Osteoblast (primary cell): ENCODE results near the gene RAET1L. TPM values are rescaled to one million over a fixed set of nuclear protein-coding genes. Genes with fewer than 3 reads are reported as not detected.
A peak's percentile ranks its signal among the peaks of the same experiment; 100 is the strongest.

ENCODE experiments used
- DNase-seq: peaks from one replicate; pipeline ENCODE4 v3.0.0; 2011; ENCODE audit warnings: low spot score, mixed read lengths; ENCODE audit not compliant: insufficient read length; ENCODE audit errors: missing footprints
- H2AFZ ChIP-seq: 2 replicates; pipeline ENCODE4 v1.6.0; 2011; ENCODE audit warnings: mild to moderate bottlenecking, low read length
- H3K27ac ChIP-seq: 2 replicates; pipeline ENCODE4 v1.5.1; 2011; ENCODE audit warnings: mild to moderate bottlenecking, low read depth, low read length, moderate library complexity
- H3K27me3 ChIP-seq: 2 replicates; pipeline ENCODE4 v1.6.0; 2012; ENCODE audit warnings: mild to moderate bottlenecking, control low read depth, inconsistent platforms, low read length, moderate library complexity; ENCODE audit not compliant: insufficient read depth
- H3K36me3 ChIP-seq: 2 replicates; pipeline ENCODE4 v1.5.1; 2011; ENCODE audit warnings: mild to moderate bottlenecking, low read length, control low read depth, moderate library complexity; ENCODE audit not compliant: insufficient read depth
- H3K4me1 ChIP-seq: 2 replicates; pipeline ENCODE4 v1.5.1; 2011; ENCODE audit warnings: mild to moderate bottlenecking, low read length, control low read depth, moderate library complexity; ENCODE audit not compliant: insufficient read depth
- H3K4me2 ChIP-seq: 2 replicates; pipeline ENCODE4 v1.6.0; 2011; ENCODE audit warnings: mild to moderate bottlenecking, low read length; ENCODE audit not compliant: insufficient read depth
- H3K4me3 ChIP-seq: fragments of 200-600 bp; sonication (generic); 3 replicates; pipeline ENCODE4 v1.5.1; 2012; ENCODE audit warnings: mild to moderate bottlenecking, low read length, inconsistent platforms; ENCODE audit not compliant: insufficient read depth
- H3K79me2 ChIP-seq: 2 replicates; pipeline ENCODE4 v1.6.0; 2012; ENCODE audit warnings: mild to moderate bottlenecking, low read length, control low read depth, inconsistent platforms; ENCODE audit not compliant: insufficient read depth
- H3K9me3 ChIP-seq: 2 replicates; pipeline ENCODE4 v1.5.1; 2011; ENCODE audit warnings: low read depth, low read length, control low read depth
- H4K20me1 ChIP-seq: 2 replicates; pipeline ENCODE4 v1.6.0; 2012; ENCODE audit warnings: mild to moderate bottlenecking, low read length, control low read depth; ENCODE audit not compliant: insufficient read depth
- CTCF ChIP-seq: IDR thresholded peaks from 2 replicates; pipeline ENCODE4 v1.5.1; 2011; ENCODE audit warnings: mild to moderate bottlenecking, low read depth, low read length, moderate library complexity; ENCODE audit errors: extremely low read depth
- total RNA-seq: library from RNA; depleted of rRNA; stranded (reverse); fragments of >200 nt; gene quantifications from 2 replicates; pipeline ENCODE4 v1.2.3, GENCODE V29; 2012

The RAET1L gene
- total RNA-seq, 1 donor = not detected

GRCh38 chr6:149990212-149990660 lies 35.1 kb downstream of the RAET1L start:
- Histone ChIP-seq H3K4me2 (peak overlapping the region; percentile 36), H3K79me2 (no peaks in the 10 kb centered on the region), H3K27ac (no peak overlapping the region), H3K27me3 (peaks cover 99% of the 10 kb centered on the region), H3K36me3 (no peaks in the 10 kb centered on the region), H3K9me3 (peaks cover 9% of the 10 kb centered on the region), H2AFZ (peak overlapping the region; percentile 15), H4K20me1 (no peaks in the 10 kb centered on the region), H3K4me1 (no peaks in the 10 kb centered on the region), H3K4me3 (no peak overlapping the region)
- TF ChIP-seq CTCF = no peak
- DNase-seq = no peak

DNA sequence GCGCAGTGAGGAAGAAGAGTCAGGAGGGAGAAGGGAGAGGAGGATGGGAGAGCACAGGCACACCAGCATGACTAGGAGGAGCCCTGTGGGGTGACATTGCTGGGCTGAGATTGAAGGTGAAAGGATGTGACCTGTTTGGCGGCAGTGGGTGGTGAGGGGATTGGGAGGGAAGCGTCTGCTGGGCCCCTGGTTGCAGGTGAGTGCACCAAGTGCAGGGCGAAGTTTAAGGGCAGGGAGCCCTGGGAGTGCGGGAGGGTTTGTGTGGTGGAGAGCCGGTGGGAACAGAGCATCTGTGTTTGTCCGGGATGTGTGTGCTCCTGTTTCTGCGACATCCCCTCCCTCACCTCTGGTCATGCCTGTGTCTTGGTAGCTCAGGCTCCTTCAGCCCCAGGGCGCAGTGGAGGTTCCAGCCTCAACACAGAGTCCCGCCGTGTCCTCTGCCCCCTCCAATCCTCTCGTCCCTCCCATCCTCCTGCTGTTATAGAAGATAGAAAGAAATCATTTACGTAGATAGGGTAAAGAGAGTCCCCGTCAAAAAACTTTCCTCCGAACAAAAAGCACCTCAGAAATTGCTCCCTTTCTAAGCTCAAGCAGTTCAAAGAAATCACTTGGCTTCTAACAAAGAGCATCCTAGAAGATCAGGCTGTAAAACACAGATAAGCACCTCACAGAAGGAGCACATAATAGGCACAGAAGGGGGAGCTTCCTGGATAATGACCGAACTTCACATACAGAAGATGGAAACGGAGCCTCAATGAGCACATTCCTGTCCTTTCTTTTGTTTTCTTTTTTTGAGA lies 36.6 kb downstream of the RAET1L start:
- Histone ChIP-seq H3K9me3 (peaks cover 9% of the 10 kb centered on the region), H4K20me1 (no peaks in the 10 kb centered on the region), H3K4me1 (no peaks in the 10 kb centered on the region), H3K27ac (no peak overlapping the region), H3K4me2 (no peak overlapping the region), H3K4me3 (no peak overlapping the region), H2AFZ (no peak overlapping the region), H3K36me3 (no peaks in the 10 kb centered on the region), H3K79me2 (no peaks in the 10 kb centered on the region), H3K27me3 (peaks cover 93% of the 10 kb centered on the region)
- no peak for TF ChIP-seq CTCF
- no peak for DNase-seq

DNA sequence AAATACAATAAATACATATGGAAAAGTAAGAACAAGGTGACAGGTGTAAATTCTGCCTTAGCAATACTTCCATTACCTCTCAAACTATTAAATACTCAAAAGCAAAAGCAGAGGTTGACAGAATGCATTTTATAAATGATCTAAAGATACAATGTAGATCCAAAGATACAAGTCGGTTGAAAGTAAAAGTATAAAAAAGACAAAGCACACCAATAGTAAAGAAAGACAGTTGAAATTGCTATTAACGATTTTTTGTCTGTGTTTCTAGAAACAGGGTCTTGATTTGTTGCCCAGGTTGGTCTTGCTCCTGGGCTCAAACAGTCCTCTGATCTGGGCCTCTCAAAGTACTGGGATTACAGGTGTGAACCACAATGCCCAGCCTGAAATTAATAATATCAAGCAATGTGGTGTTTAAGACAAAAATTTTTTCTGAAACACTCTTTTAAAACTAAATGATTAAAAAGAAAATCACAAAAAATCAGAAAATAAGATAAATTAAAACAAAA lies 37.7 kb downstream of the RAET1L start:
- TF ChIP-seq CTCF = no peak
- H3K79me2 ChIP-seq = no peaks in the 10 kb centered on the region

DNA sequence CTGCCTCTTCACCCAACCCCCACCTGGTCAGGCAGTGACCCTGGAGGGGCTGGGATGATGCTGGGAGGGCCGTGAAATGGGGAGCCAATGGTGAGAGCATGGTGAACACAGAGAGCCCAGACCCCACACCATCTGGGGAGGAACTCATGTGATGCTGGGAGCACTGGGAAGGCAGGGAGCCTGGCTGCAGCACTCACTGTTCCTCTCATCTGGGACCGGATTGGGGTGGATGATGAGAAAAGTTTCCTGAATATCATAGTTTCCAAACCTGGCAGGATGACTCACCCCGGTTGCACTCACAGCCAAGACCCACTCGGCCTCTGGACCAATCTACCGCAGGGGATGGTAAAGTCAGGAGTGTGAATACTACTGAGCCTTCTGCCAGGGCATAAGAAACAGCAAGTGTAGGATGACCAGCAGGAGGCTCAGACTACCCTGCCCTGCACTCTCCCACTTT lies 39.8 kb downstream of the RAET1L start:
- no peaks in the 10 kb centered on the region for H3K79me2 ChIP-seq
- no peak overlapping the region for H3K4me3 ChIP-seq
- no peak overlapping the region for H3K4me2 ChIP-seq
- H4K20me1 ChIP-seq = no peaks in the 10 kb centered on the region
- no peak overlapping the region for H3K27ac ChIP-seq
- DNase-seq = no peak
- peaks cover 9% of the 10 kb centered on the region for H3K9me3 ChIP-seq
- H2AFZ ChIP-seq = no peak overlapping the region
- H3K36me3 ChIP-seq = no peaks in the 10 kb centered on the region
- no peaks in the 10 kb centered on the region for H3K4me1 ChIP-seq
- no peak for TF ChIP-seq CTCF
- peaks cover 87% of the 10 kb centered on the region for H3K27me3 ChIP-seq

More for the DNA sequence above, 37.7 kb downstream of the RAET1L start:
- no peak for DNase-seq
- Histone ChIP-seq H2AFZ (no peak overlapping the region), H3K4me3 (no peak overlapping the region), H3K4me1 (no peaks in the 10 kb centered on the region), H3K4me2 (no peak overlapping the region), H3K36me3 (no peaks in the 10 kb centered on the region), H4K20me1 (no peaks in the 10 kb centered on the region), H3K27ac (no peak overlapping the region), H3K27me3 (peaks cover 91% of the 10 kb centered on the region), H3K9me3 (peaks cover 9% of the 10 kb centered on the region)
